Mammary microvascular endothelial cell (primary cell): ENCODE results near the gene GOLPH3L. TPM values are rescaled to one million over a fixed set of nuclear protein-coding genes. Genes with fewer than 3 reads are reported as not detected.

Experiments
- total RNA-seq: library from RNA; depleted of rRNA; stranded (reverse); fragments of >200 nt; gene quantifications from 2 replicates; pipeline ENCODE4 v1.2.3, GENCODE V29; 2015

Gene GOLPH3L
- total RNA-seq: 25.8 and 31.0 TPM in 2 replicates

DNA sequence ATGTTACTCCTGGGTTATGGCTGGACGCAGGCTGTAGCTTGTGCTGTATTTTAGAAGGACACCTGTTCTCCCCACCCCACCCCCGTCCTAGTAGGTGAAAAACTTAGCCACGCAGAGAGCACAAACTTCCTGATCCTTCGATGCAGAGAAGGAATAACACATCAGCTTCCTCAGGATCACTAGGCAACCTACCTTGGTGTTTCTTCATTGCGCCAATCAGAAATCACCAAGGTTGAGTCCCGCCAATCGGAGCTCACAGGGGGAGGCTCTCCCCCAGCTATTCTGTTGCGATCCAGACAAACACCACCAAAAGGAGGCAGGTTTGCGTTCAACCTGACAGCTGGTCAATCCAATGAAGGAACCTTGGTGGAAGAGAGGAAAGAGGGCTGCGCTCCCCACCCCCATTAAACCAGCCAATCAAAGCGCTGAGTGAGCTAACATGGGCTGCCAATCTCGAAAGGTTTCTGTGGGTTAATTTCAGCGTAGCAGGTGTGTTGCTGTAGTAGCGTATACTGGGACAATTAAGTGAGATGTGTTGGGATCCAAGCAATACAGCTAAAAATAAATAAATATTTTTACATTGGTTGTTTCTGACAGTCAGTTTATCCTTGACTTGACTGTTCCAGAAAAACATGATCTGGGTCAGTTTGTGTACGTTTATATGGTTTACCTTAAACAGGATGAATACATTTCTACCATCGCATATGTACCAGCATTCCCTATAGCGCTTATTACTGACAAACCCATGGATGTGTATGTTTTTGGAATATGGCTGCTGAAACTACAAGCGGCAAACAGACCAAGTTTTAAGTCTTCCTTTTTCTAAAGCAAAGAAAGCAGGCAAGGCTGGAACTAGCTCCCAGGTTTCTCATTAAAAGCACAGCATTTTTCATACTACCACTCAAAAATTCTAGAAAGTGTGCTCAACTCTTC, at the start of gene GOLPH3L:
GOLPH3L (minus strand) TSS at position 160 of the 933 bp plus-strand sequence. CDS start 2,316 bp downstream, outside the sequence.

DNA sequence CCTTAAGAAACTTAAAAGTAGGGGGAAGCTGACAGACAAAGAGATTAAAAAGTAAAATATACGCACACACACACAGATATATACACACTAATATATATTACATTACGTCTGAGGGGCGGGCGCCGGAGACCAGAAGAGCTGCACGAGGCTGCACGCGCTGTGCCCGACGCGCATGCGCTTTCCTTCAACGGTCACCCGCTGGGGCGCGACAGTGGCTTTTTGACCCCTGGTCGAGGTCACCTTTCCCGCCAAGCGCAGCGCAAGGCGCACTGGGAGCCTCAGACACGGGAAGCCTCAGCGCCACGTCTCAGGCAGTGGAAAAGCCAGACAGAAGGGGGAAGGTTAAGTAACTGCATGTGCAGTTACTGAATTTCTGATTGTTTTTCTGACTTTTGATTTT, 23.7 kb upstream of the GOLPH3L start, which contains the start of gene HORMAD1:
HORMAD1 (minus strand) TSS at position 193 of the 400 bp plus-strand sequence. CDS start 1,390 bp downstream, outside the sequence.

GRCh38 chr1:150629115-150629928, 67.6 kb downstream of the GOLPH3L start, which contains the start of gene ENSA:
Gene ENSA (minus strand): TSS chr1:150629612. CDS start chr1:150629470, 142 bp downstream.

Other genes with a start within 250 kb of the GOLPH3L start
- 15.6 and 19.0 TPM in 2 replicates for gene TARS2, start 209.7 kb downstream of the GOLPH3L start, total RNA-seq
- 1.5 and 2.1 TPM in 2 replicates for gene ECM1, start 189.0 kb downstream of the GOLPH3L start, total RNA-seq
- gene FALEC, start 181.4 kb downstream of the GOLPH3L start, total RNA-seq: not detected in 2 replicates
- gene ADAMTSL4, start 147.7 kb downstream of the GOLPH3L start, total RNA-seq: 0.40 and 0.44 TPM in 2 replicates
- gene MCL1, start 117.5 kb downstream of the GOLPH3L start, total RNA-seq: 237 and 239 TPM in 2 replicates
- 242 and 333 TPM in 2 replicates for gene ENSA, start 67.5 kb downstream of the GOLPH3L start, total RNA-seq
- not detected in 2 replicates for gene HORMAD1, start 23.7 kb upstream of the GOLPH3L start, total RNA-seq
- 72.3 and 80.2 TPM in 2 replicates for gene CTSS, start 68.6 kb upstream of the GOLPH3L start, total RNA-seq
- gene CTSK, start 111.1 kb upstream of the GOLPH3L start, total RNA-seq: 2.6 and 4.3 TPM in 2 replicates
- gene ARNT, start 179.4 kb upstream of the GOLPH3L start, total RNA-seq: 13.5 and 19.5 TPM in 2 replicates
- gene CTXND2, start 190.0 kb upstream of the GOLPH3L start, total RNA-seq: not detected in 2 replicates
- 20.0 and 22.1 TPM in 2 replicates for gene SETDB1, start 229.2 kb upstream of the GOLPH3L start, total RNA-seq